HG03457 (cell line): Measurements from ENCODE around the gene KCNA1.
"Not testable (repeated sequence)": the region's sequence is repeated elsewhere in the genome, so short reads cannot be mapped to it uniquely, and the experiment has no call there.

ENCODE experiments used
- ATAC-seq: cut with Tn5 transposase; IDR thresholded peaks from one replicate; pipeline ENCODE4 v1.9.1; 2021; ENCODE audit warnings: moderate number of reproducible peaks; ENCODE audit not compliant: unreplicated experiment

Gene KCNA1

DNA sequence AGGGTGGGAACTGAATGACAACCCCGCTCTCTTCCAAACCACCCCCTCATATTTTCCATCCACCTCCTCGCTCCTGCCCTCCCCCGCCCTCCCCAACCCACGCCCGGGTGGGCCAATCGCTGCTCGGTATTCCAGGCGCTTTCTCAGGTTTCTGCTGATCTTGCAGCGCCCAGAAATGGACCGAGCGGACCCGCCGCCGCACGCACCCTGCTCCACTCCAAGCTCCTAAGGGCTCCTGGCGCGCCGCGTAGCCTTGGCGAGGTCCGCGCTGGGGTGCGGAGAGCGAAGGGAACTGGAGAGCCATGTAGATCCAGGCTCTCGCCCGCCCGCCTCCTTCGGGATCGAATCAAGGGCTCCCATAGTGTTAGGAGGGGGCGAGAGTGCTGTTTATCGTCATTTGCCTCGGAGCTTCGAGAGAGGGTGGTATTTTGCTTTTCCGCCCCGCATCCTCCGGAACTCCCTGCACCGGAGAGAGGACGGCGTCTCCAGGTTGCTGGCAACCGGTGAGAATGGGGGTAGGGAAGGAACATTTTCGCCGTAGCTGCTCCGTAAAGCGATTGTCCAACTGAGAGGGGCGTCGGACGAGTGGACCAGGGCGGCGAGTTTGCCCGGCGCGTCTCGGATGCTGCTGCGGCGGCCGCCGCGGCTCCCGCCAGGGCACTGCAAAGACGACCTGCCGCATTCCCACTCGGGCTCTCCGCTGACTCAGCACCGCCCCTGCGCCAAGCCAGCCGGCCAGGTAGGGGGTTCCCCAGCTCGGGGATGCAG, at the start of gene KCNA1:
Gene KCNA1 (plus strand): TSS at position 172 of the 768 bp plus-strand sequence. CDS start 1,474 bp downstream, outside the sequence.
- no peak for ATAC-seq

- no peak for ATAC-seq
Measured at GRCh38 chr12:4860741-4861140, 49.0 kb upstream of the KCNA1 start.

- no peak for ATAC-seq
Measured at GRCh38 chr12:4862809-4863208, 46.9 kb upstream of the KCNA1 start.

GRCh38 chr12:4864575-4864974, 45.1 kb upstream of the KCNA1 start:
- ATAC-seq, result no peak

DNA sequence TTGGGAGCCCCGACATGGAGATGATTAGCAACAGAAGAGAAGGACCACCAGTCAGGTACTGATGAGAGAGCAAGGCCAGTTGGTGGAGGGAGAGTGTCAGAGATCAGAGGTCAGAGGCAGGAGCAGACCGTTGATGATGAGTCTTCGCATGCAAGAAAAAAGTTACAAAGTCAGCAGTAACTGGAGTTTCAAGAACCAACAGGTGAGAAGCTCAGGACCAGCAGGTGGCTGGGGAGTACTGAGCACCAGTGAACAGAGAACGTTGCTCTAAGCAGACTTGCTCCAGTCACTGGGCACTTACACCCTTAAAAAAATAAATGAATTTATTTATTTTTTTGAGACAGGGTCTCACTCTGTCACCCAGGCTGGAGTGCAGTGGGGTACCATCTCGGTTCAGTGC, 44.5 kb upstream of the KCNA1 start:
- ATAC-seq, result no peak

DNA sequence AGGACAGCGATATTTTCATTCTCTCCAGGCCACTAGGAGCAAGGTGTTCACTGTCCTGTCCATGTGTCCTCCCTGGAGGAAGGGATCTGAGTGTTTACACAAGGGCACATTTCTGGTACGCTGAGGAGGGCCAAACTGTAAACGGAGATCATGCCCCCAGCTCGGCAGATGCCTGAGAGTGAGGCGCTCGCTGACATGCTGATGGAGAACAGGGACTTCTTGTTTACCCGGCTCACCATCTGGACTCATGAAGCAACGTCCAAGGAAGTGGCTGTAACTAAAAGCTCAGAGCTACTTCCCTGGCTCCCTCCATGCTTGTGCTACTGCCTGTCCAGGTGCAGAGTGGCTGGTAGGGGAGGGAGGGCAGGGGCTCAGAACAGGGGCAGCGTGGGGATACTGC, 43.4 kb upstream of the KCNA1 start:
- ATAC-seq, result no peak

DNA sequence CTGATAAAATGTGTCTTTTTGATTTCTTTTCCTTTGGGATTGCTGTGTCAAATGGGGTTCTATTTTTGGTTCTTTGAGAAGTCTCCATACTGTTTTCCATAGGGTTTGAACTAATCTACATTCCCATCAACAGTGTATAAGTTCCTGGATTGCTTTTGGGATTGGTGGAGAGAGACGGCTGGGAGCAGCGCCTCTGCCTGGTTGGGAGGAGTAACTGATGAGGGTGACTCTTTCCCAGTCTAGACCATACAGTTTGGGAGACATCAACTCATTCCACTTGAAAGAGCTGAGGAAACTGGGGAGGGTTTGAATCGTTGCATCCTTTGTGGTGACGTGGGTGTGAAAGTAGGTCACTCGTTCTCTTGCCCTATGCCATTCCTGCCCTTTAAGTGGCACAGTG, 42.3 kb upstream of the KCNA1 start:
- no peak for ATAC-seq

DNA sequence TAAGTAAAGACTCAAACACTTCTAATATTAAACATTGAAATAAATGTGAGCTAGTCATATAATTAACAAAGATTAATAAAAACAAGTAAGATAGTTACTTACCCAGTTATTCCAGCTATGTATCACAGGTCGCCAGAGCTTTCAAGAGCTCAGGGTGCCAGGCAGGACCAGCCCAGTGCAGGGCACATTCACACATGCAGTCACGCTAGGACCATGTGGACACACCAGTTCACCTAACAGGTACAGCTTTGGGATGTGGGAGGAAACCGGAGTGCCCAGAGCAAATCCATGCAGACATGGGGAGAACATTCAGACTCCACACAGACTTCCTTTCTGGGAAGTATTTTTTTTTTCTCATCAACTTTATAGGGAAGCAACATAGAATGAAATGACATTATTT, 39.3 kb upstream of the KCNA1 start:
- no peak for ATAC-seq

- ATAC-seq, result no peak
Measured at GRCh38 chr12:4871514-4871913, 38.2 kb upstream of the KCNA1 start.

DNA sequence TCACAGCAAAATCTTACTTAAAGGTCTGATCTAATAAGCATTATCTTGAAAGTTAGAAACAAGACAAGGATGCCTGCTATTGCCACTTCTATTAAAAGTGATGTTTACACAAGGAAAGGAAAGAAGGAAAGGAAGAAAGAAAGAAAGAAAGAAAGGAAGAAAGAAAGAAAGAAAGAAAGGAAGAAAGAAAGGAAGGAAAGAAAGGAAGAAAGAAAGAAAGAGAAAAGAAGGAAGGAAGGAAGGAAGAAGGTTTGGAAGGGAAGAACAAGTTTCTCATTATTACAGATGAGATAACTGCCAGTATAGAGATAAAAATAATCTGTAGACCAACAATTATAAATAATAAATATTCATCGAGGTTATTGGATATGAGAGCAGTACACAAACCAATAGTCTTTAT, 35.8 kb upstream of the KCNA1 start:
- no peak for ATAC-seq

GRCh38 chr12:4874671-4875070, 35.0 kb upstream of the KCNA1 start:
- ATAC-seq, result no peak

DNA sequence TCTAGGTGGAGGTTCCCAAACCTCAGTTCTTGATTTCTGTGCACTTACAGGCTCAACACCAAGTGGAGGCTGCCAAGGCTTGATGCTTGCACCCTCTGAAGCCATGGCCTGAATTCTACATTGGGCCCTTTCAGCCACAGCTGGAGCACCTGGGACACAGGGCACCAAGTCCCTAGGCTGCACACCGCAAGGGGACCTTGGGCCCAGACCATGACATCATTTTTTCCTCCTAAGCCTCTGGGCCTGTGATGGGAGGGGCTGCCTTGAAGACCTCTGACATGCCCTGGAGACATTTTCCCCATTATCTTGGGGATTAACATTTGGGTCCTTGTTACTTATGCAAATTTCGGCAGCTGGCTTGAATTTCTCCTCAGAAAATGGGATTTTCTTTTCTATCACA, 30.2 kb upstream of the KCNA1 start:
- not testable (repeated sequence) for ATAC-seq

DNA sequence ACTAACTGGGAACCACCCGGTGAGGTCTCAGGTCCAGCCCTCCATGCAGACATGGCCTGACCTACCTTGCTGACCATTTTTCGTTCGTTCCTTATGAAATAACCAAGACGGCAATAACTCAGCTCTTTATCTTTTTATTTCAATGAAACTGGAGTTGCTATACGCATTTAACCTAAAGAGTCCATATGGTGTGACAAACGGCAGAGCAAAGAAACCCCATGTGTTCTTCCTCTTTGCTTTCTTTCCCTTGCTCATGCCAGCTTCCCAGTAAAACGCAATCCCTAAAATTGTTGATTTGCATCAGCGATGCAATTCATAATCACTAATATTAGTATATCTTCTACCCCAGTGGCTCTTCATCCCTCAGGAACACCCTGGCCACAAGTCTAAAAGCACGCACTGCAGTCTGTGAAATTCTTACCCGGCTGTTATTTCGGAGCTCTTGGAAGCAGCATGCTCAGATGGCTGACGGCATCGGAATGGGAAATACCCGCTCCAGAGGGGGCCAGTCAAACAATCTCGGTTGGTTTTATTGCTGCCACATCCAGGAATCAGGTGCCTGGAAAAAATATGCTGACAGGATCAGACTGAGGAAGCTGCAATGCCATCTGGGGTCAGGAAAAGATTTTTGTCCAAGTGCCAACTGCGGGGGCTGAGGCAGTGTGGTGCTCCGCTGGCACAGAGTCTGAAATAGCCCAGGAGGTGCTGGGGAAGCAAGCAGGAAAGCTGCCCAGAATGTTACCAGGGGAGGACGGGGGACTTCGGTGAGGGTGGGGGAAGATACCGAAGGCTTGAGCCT, 28.2 kb upstream of the KCNA1 start:
- ATAC-seq, result no peak

- ATAC-seq, result no peak
Measured at GRCh38 chr12:4891866-4892265, 17.8 kb upstream of the KCNA1 start.

GRCh38 chr12:4892418-4892817, 17.3 kb upstream of the KCNA1 start:
- ATAC-seq, result no peak

- ATAC-seq, result no peak
Measured at GRCh38 chr12:4894019-4894418, 15.7 kb upstream of the KCNA1 start.

- ATAC-seq, result no peak
Measured at GRCh38 chr12:4899364-4899763, 10.3 kb upstream of the KCNA1 start.

DNA sequence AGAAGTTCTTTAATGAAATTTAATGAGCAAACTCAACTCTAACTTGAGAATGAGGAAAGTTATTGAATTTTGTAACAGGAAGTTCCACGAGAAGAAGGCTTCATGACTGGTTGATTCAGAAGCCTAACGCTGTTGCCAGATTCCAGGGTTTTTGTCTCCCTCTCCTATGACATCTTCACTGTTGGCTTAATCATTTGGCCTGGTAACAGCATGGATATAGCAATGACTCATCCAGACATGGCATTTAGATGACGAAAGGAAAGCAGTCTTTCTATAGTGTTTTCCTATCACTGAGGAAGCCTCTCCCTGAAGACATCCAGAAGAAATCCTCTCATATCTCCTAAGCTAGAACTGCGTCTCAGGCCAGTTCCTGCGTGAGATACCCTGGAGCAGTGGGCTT, 9.4 kb upstream of the KCNA1 start:
- ATAC-seq, result no peak

DNA sequence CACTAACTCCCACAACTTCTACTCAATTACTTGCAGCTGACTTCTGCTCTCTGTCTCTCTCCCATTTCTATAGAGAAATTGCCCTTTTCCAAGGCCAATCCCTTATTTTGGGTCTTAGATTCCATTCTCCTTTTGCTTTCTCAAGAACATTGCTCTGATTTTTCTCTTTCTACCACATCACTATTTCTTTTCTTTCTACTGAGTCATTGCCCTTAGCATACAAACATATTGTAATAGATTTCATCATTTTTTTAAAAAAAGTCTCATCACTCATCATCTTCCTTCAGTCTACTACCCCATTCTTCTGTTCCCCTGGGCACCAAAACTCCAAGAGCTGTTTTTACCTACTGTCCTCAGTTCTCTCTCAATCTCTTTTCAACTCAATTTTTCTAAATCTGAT, 4.4 kb upstream of the KCNA1 start:
- no peak for ATAC-seq

DNA sequence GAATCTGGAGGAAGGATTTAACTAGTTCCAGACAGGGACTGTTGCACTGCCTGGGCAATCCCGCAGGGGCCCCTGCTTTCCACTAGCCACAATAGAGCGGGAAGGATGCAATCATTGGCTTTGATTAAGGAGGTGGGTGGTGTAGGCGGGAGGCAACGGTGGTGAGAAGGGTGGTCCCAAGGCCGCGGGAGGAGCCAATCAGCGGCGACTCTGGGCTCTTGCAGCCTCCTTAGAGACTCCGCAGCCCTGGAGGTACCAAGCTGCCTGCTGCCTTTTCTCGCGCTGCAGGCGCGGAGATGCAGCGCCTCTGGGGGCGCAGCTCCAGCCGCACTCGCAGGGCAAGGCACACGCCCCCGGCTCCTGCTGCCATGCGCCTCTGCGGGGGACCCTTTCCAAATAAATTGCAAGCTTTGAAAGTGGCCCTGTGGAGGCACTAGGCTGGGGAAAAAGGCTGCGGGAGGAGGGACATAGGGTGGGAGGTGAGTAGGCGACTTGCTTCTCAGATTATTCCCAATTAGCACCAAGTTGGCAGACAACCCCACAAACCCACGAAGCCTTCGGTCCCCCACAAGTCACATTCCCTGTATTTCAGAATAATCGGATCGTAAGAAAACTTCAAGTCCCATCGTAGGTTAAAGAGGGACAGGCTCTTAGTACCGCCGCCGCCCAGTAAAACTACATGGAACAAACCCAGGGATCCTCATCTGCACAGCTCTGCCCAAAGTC, 858 bp upstream of the KCNA1 start:
- no peak for ATAC-seq

- no peak for ATAC-seq
Measured at GRCh38 chr12:4909410-4909733, 333 bp upstream of the KCNA1 start.
